ENCODE measurements around the gene ARMC10. TPM values are rescaled to one million over a fixed set of nuclear protein-coding genes. Genes with fewer than 3 reads are reported as not detected.
A peak's percentile ranks its signal among the peaks of the same experiment; 100 is the strongest.

ARMC10 gene
- 21.1 TPM for polyA plus RNA-seq (2013, experiment 1 of 2)
- 20.4 TPM for polyA plus RNA-seq (2013, experiment 2 of 2)

DNA sequence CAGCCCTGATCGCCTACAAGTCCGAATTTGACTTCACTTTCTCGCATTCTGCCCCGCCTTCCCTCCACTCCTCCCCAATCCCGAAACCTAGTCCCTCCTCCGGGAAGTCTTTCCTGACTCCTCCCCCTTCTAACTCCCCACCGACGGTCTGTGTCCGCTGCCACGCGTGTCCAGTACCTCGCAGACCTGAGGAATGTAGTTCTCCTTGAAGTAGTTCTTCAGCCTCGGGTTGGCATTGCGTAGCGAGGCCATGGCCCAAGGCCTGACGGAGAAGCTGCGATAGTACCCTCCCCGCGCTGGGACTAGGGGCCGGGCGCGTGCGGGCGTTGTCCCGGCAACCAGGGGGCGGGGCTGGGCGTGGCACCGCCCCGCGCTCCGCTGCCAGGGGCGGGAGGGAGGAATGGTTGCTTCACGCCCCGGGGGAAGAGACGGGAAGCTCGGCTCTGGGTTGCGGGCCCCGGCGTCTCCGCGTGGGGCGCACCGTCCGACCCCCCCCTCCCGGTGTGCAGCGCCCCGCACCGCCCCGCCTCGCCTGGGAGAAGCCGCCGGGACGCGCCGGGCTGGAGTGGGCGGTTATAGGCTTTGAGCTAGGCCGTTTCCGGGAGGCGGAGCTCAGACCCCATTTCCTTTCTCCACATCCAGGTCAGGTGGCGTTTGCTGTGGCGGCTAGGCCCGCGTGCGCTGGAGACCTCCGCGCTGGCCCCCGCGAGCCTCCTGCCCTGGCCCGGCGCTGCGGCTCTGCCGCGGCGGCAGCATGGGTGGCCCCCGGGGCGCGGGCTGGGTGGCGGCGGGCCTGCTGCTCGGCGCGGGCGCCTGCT, at the start of gene ARMC10, which contains the start of gene FBXL13:
TSS of gene ARMC10 (plus strand) at position 622 of the 818 bp plus-strand sequence. CDS start at position 755, 133 bp downstream.
TSS of gene FBXL13 (minus strand) at position 278 of the 818 bp plus-strand sequence.
- Histone ChIP-seq H3K4ac (ENCODE audit: low read depth in 1 of 2, low read length in 2 of 2) (peak within 1 kb of the TSS in 1 of 2 experiments; percentile 61), H3K18ac (ENCODE audit: low read depth in 1 of 2, low read length in 2 of 2) (peak within 1 kb of the TSS; percentile 91 to 95), H2BK15ac (ENCODE audit: low read depth, poor library complexity, severe bottlenecking) (peak within 1 kb of the TSS; percentile 97), H2AK5ac (ENCODE audit: low read length, severe bottlenecking) (no peak within 1 kb of the TSS), H2AFZ (ENCODE audit: low read depth, low read length) (peak within 1 kb of the TSS; percentile 94), H3K14ac (ENCODE audit: low read length in 2 of 2) (peak within 1 kb of the TSS; percentile 61 to 92), H3K27ac (ENCODE audit: low read length, poor library complexity, severe bottlenecking) (peak within 1 kb of the TSS; percentile 83), H3K4me2 (ENCODE audit: low read length, poor library complexity, severe bottlenecking) (peak within 1 kb of the TSS; percentile 97), H4K91ac (ENCODE audit: low read length) (peak within 1 kb of the TSS; percentile 83), H3K79me1 (replicated peaks; ENCODE audit: low read length, poor library complexity, severe bottlenecking) (peaks cover 13% of the 10 kb centered on the region), H3K9me3 (ENCODE audit: control insufficient read depth, low read length) (no peaks in the 10 kb centered on the region), H2BK5ac (ENCODE audit: low read depth, low read length, poor library complexity, severe bottlenecking) (peak within 1 kb of the TSS; percentile 93), H3K4me3 (ENCODE audit: insufficient read depth in 1 of 2, low read depth in 1 of 2, low read length in 2 of 2) (peak within 1 kb of the TSS; percentile 80 to 88), H3K23ac (ENCODE audit: low read length in 2 of 2) (no peak within 1 kb of the TSS), H2BK12ac (ENCODE audit: low read length in 2 of 2) (peak within 1 kb of the TSS in 1 of 2 experiments; percentile 49), H2BK120ac (ENCODE audit: low read depth, low read length) (peak within 1 kb of the TSS; percentile 84), H3K36me3 (ENCODE audit: control insufficient read depth in 1 of 2, insufficient read depth in 2 of 2, low read depth in 1 of 2, low read length in 2 of 2) (peaks cover 4 to 7% of the 10 kb centered on the region in 2 experiments), H3K4me1 (ENCODE audit: control insufficient read depth, insufficient read depth, low read depth, low read length) (peaks cover 2% of the 10 kb centered on the region), H3K27me3 (ENCODE audit: control insufficient read depth in 1 of 2, insufficient read depth in 1 of 2, low read length in 2 of 2) (no peaks in the 10 kb centered on the region), H4K8ac (ENCODE audit: low read length) (peak within 1 kb of the TSS; percentile 82), H3K9ac (ENCODE audit: low read length) (peak within 1 kb of the TSS; percentile 94)
- under 1% methylated on average over 69 of the region's 83 CpGs for WGBS
- DNase-seq = peak; percentile 92

DNA sequence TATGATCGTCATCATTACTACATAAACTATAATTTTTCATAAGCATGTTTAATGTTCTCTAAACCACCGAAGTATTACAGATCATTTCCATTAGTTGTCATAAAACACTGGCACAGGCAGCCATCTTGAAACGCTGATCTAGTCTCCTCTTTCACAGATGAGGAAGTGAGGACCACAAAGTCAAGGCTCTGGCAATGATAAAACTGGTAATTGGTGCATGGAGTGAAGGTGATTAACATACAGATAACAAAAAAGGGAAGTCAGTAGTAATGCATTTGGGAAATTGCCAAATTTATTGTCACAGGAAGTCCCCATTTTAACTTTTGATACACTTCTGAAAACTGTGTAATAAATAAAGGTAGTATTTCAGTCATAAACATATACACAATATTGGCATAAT, 49.6 kb upstream of the ARMC10 start:
- Histone ChIP-seq H3K9ac (ENCODE audit: low read length) (no peak overlapping the region), H2BK12ac (ENCODE audit: low read length in 2 of 2) (no peak overlapping the region), H3K36me3 (ENCODE audit: control insufficient read depth in 1 of 2, insufficient read depth in 2 of 2, low read depth in 1 of 2, low read length in 2 of 2) (no peaks in the 10 kb centered on the region), H2AFZ (ENCODE audit: low read depth, low read length) (no peak overlapping the region), H2BK15ac (ENCODE audit: low read depth, poor library complexity, severe bottlenecking) (no peak overlapping the region), H3K18ac (ENCODE audit: low read depth in 1 of 2, low read length in 2 of 2) (no peak overlapping the region), H3K27ac (ENCODE audit: low read length, poor library complexity, severe bottlenecking) (no peak overlapping the region), H4K91ac (ENCODE audit: low read length) (no peak overlapping the region), H3K4me1 (ENCODE audit: control insufficient read depth, insufficient read depth, low read depth, low read length) (no peaks in the 10 kb centered on the region), H3K79me1 (replicated peaks; ENCODE audit: low read length, poor library complexity, severe bottlenecking) (no peaks in the 10 kb centered on the region), H3K14ac (ENCODE audit: low read length in 2 of 2) (no peak overlapping the region), H4K8ac (ENCODE audit: low read length) (no peak overlapping the region), H2BK120ac (ENCODE audit: low read depth, low read length) (no peak overlapping the region), H3K4me2 (ENCODE audit: low read length, poor library complexity, severe bottlenecking) (no peak overlapping the region), H3K4ac (ENCODE audit: low read depth in 1 of 2, low read length in 2 of 2) (no peak overlapping the region), H3K9me3 (ENCODE audit: control insufficient read depth, low read length) (no peaks in the 10 kb centered on the region), H2BK5ac (ENCODE audit: low read depth, low read length, poor library complexity, severe bottlenecking) (no peak overlapping the region), H3K27me3 (ENCODE audit: control insufficient read depth in 1 of 2, insufficient read depth in 1 of 2, low read length in 2 of 2) (no peaks in the 10 kb centered on the region), H3K23ac (ENCODE audit: low read length in 2 of 2) (no peak overlapping the region), H3K4me3 (ENCODE audit: insufficient read depth in 1 of 2, low read depth in 1 of 2, low read length in 2 of 2) (no peak overlapping the region), H2AK5ac (ENCODE audit: low read length, severe bottlenecking) (no peak overlapping the region)
- DNase-seq = no peak
- WGBS = 96% methylated on average over 3 of the region's 3 CpGs

DNA sequence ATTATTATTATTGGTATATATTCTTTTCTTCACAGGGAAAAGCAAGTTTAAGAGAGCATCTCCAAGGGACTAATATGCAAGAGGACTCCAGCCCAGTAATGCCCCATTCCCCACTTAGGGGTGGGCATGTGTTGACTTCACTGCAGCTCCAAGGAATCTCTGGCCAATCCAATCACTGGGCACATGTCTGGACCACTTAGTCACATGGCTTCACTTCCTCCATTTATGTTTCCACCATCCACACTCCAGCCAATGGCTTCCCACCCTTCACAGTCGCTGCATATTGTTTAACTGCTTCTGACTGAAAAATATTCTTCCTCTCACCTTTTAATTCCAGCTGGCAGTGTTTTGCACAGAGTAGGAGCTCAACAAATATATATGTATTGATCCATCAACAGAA, 43.9 kb upstream of the ARMC10 start:
- Histone ChIP-seq H3K27me3 (ENCODE audit: control insufficient read depth in 1 of 2, insufficient read depth in 1 of 2, low read length in 2 of 2) (no peaks in the 10 kb centered on the region), H3K4ac (ENCODE audit: low read depth in 1 of 2, low read length in 2 of 2) (no peak overlapping the region), H2AK5ac (ENCODE audit: low read length, severe bottlenecking) (no peak overlapping the region), H4K8ac (ENCODE audit: low read length) (no peak overlapping the region), H2BK5ac (ENCODE audit: low read depth, low read length, poor library complexity, severe bottlenecking) (no peak overlapping the region), H3K18ac (ENCODE audit: low read depth in 1 of 2, low read length in 2 of 2) (no peak overlapping the region), H4K91ac (ENCODE audit: low read length) (no peak overlapping the region), H3K4me3 (ENCODE audit: insufficient read depth in 1 of 2, low read depth in 1 of 2, low read length in 2 of 2) (no peak overlapping the region), H3K4me2 (ENCODE audit: low read length, poor library complexity, severe bottlenecking) (no peak overlapping the region), H2BK15ac (ENCODE audit: low read depth, poor library complexity, severe bottlenecking) (no peak overlapping the region), H2AFZ (ENCODE audit: low read depth, low read length) (no peak overlapping the region), H3K4me1 (ENCODE audit: control insufficient read depth, insufficient read depth, low read depth, low read length) (peaks cover 2% of the 10 kb centered on the region), H3K14ac (ENCODE audit: low read length in 2 of 2) (no peak overlapping the region), H3K79me1 (replicated peaks; ENCODE audit: low read length, poor library complexity, severe bottlenecking) (no peaks in the 10 kb centered on the region), H2BK120ac (ENCODE audit: low read depth, low read length) (no peak overlapping the region), H2BK12ac (ENCODE audit: low read length in 2 of 2) (no peak overlapping the region), H3K36me3 (ENCODE audit: control insufficient read depth in 1 of 2, insufficient read depth in 2 of 2, low read depth in 1 of 2, low read length in 2 of 2) (peaks cover 0 to 3% of the 10 kb centered on the region in 2 experiments), H3K9ac (ENCODE audit: low read length) (no peak overlapping the region), H3K27ac (ENCODE audit: low read length, poor library complexity, severe bottlenecking) (no peak overlapping the region), H3K9me3 (ENCODE audit: control insufficient read depth, low read length) (no peaks in the 10 kb centered on the region), H3K23ac (ENCODE audit: low read length in 2 of 2) (no peak overlapping the region)
- DNase-seq = no peak
- WGBS = 100% methylated on average over 1 of the region's 1 CpG

DNA sequence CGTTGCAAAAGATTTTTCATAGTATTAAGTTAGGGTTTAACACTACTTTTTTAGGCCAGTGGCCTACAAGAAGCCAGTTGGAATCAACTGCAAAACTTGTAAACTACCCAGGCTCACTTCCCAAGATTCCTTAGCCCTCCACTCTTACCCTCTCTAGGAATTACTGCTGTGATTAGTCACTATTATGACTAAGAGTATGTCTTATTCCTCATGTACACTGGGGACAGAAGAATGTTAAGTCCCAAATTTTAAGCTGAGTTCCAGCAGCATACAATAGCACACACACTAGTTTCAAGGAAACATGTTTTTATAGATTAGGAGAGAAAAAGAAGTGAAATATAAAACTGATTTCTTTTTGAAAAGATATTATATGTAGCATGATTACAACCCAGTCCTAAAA, 43.2 kb upstream of the ARMC10 start:
- Histone ChIP-seq H3K27ac (ENCODE audit: low read length, poor library complexity, severe bottlenecking) (no peak overlapping the region), H3K23ac (ENCODE audit: low read length in 2 of 2) (no peak overlapping the region), H3K79me1 (replicated peaks; ENCODE audit: low read length, poor library complexity, severe bottlenecking) (no peaks in the 10 kb centered on the region), H2BK15ac (ENCODE audit: low read depth, poor library complexity, severe bottlenecking) (no peak overlapping the region), H3K36me3 (ENCODE audit: control insufficient read depth in 1 of 2, insufficient read depth in 2 of 2, low read depth in 1 of 2, low read length in 2 of 2) (peaks cover 0 to 3% of the 10 kb centered on the region in 2 experiments), H3K27me3 (ENCODE audit: control insufficient read depth in 1 of 2, insufficient read depth in 1 of 2, low read length in 2 of 2) (no peaks in the 10 kb centered on the region), H3K9me3 (ENCODE audit: control insufficient read depth, low read length) (no peaks in the 10 kb centered on the region), H3K14ac (ENCODE audit: low read length in 2 of 2) (no peak overlapping the region), H3K9ac (ENCODE audit: low read length) (no peak overlapping the region), H3K4me2 (ENCODE audit: low read length, poor library complexity, severe bottlenecking) (no peak overlapping the region), H3K4ac (ENCODE audit: low read depth in 1 of 2, low read length in 2 of 2) (no peak overlapping the region), H4K91ac (ENCODE audit: low read length) (no peak overlapping the region), H3K18ac (ENCODE audit: low read depth in 1 of 2, low read length in 2 of 2) (no peak overlapping the region), H2AK5ac (ENCODE audit: low read length, severe bottlenecking) (no peak overlapping the region), H2BK120ac (ENCODE audit: low read depth, low read length) (no peak overlapping the region), H4K8ac (ENCODE audit: low read length) (no peak overlapping the region), H2BK12ac (ENCODE audit: low read length in 2 of 2) (no peak overlapping the region), H3K4me3 (ENCODE audit: insufficient read depth in 1 of 2, low read depth in 1 of 2, low read length in 2 of 2) (no peak overlapping the region), H3K4me1 (ENCODE audit: control insufficient read depth, insufficient read depth, low read depth, low read length) (peaks cover 2% of the 10 kb centered on the region), H2AFZ (ENCODE audit: low read depth, low read length) (no peak overlapping the region), H2BK5ac (ENCODE audit: low read depth, low read length, poor library complexity, severe bottlenecking) (no peak overlapping the region)
- peak; percentile 3 for DNase-seq
- WGBS = 100% methylated on average over 1 of the region's 1 CpG
